HepG2 (cell line): ENCODE data around the gene FUCA2. TPM values are rescaled to one million over a fixed set of nuclear protein-coding genes. Genes with fewer than 3 reads are reported as not detected.

Experiments used
- ATAC-seq: fragments of 200-7000 bp; cut with Tn5 transposase; 3 replicates; pipeline ENCODE4 v1.9.1; 2020; ENCODE audit warnings: mild to moderate bottlenecking, moderate library complexity
- Bru-seq: library from RNA; stranded (reverse); fragments of 400-500 nt; gene quantifications from one replicate; lab custom pipeline; 2021; lab: Mats Ljungman, UMichigan
- BruChase-seq, 2 experiments: library from RNA; stranded (reverse); fragments of 400-500 nt; gene quantifications; one replicate each; lab custom pipeline; 2021; lab: Mats Ljungman, UMichigan
- BruUV-seq: library from RNA; stranded (reverse); fragments of 400-500 nt; replicated peaks from 2 replicates; lab custom pipeline; 2021; lab: Mats Ljungman, UMichigan
- CTCF ChIA-PET: fragments of 300-600 bp; formaldehyde crosslinking; extraction: SDS; loops from one replicate; lab custom pipeline; 2021; ENCODE audit warnings: low total read pairs, inconsistent platforms, low intra/inter-chr PET ratio; lab: Yijun Ruan, JAX
- POLR2A ChIA-PET: fragments of 350-600 bp; sonication (Branson Sonifier 250); formaldehyde crosslinking; loops from one replicate; lab custom pipeline; 2020; ENCODE audit warnings: antibody characterized with exemption, inconsistent platforms; lab: Yijun Ruan, JAX
- DNase-seq: peaks from one replicate; pipeline ENCODE4 v3.0.0-alpha.2; 2015; ENCODE audit warnings: low spot score
- FAIRE-seq: peaks from 3 replicates; lab custom pipeline; 2011; peaks lifted over from hg19 to GRCh38; lab: Jason Lieb, UNC
- H2AFZ ChIP-seq: one replicate; pipeline ENCODE4 v1.6.1; 2011; ENCODE audit warnings: low read length, inconsistent platforms
- H3K27ac ChIP-seq: fragments of 300-600 bp; 3 replicates; pipeline ENCODE4 v1.8.0; 2011; ENCODE audit warnings: mixed run types, mild to moderate bottlenecking, mixed read lengths, low read length, inconsistent platforms; ENCODE audit not compliant: insufficient read depth; ENCODE audit errors: extremely low read length
- H3K27me3 ChIP-seq, 2 experiments: fragments of 200-600 bp in 1 of 2; 2 replicates in 1 of 2; 3 replicates in 1 of 2; pipeline versions ENCODE4 v1.6.0 to v1.8.0; 2011; ENCODE audit warnings: low read length in 2 of 2, mild to moderate bottlenecking in 2 of 2, moderate library complexity in 2 of 2, inconsistent platforms in 1 of 2; ENCODE audit not compliant: insufficient read depth in 2 of 2, control insufficient read depth in 1 of 2
- H3K36me3 ChIP-seq, 2 experiments: fragments of 200-600 bp in 1 of 2; replicated peaks in 1 of 2; 2 replicates in 1 of 2; 3 replicates in 1 of 2; pipeline versions ENCODE4 v1.5.1 to v1.8.0; 2011; ENCODE audit warnings: low read length in 2 of 2, inconsistent platforms in 1 of 2; ENCODE audit not compliant: insufficient read depth in 2 of 2, control insufficient read depth in 1 of 2
- H3K4me1 ChIP-seq: 2 replicates; pipeline ENCODE4 v1.5.1; 2012; ENCODE audit warnings: low read length, inconsistent platforms; ENCODE audit not compliant: insufficient read depth
- H3K4me2 ChIP-seq: 2 replicates; pipeline ENCODE4 v1.6.0; 2011; ENCODE audit warnings: low read depth, low read length, inconsistent platforms
- H3K4me3 ChIP-seq, 3 experiments: fragments of 200-600 bp in 1 of 3; sonication (generic), shearing (Covaris generic) in 1 of 3; replicated peaks in 1 of 3; 2 replicates each; pipeline ENCODE4 v1.5.1; 2011 to 2016; ENCODE audit warnings: low read length in 3 of 3, inconsistent platforms in 2 of 3, low read depth in 2 of 3, mild to moderate bottlenecking in 2 of 3, control low read depth in 1 of 3, mixed read lengths in 1 of 3; ENCODE audit not compliant: insufficient read depth in 1 of 3
- H3K79me2 ChIP-seq: one replicate; pipeline ENCODE4 v1.6.1; 2011; ENCODE audit warnings: low read length, inconsistent platforms; ENCODE audit not compliant: insufficient read depth
- H3K9ac ChIP-seq: 2 replicates; pipeline ENCODE4 v1.6.0; 2011; ENCODE audit warnings: mild to moderate bottlenecking, low read depth, low read length, inconsistent platforms; ENCODE audit not compliant: insufficient read depth
- H3K9me3 ChIP-seq: 2 replicates; pipeline ENCODE4 v1.5.1; 2012; ENCODE audit warnings: mild to moderate bottlenecking, low read length
- H4K20me1 ChIP-seq: 2 replicates; pipeline ENCODE4 v1.6.0; 2011; ENCODE audit warnings: inconsistent platforms, mild to moderate bottlenecking, low read length, moderate library complexity; ENCODE audit not compliant: insufficient read depth
- FOSL2 ChIP-seq: sonication (generic); formaldehyde crosslinking; IDR thresholded peaks from 2 replicates; pipeline ENCODE4 v1.4.0; 2020; ENCODE audit warnings: missing genetic modification reagents
- FOXM1 ChIP-seq: sonication (generic); formaldehyde crosslinking; IDR thresholded peaks from 2 replicates; pipeline ENCODE4 v1.5.0; 2020; ENCODE audit warnings: missing genetic modification reagents
- MEIS1 ChIP-seq: sonication (generic); formaldehyde crosslinking; IDR thresholded peaks from 2 replicates; pipeline ENCODE4 v1.9.0; 2021; ENCODE audit warnings: mild to moderate bottlenecking, missing genetic modification reagents, moderate library complexity, borderline replicate concordance
- PAX8 ChIP-seq: sonication (generic); formaldehyde crosslinking; IDR thresholded peaks from 2 replicates; pipeline ENCODE4 v1.8.0; 2022; ENCODE audit warnings: mild to moderate bottlenecking, missing genetic modification reagents, borderline replicate concordance
- REL ChIP-seq: sonication (generic); formaldehyde crosslinking; conservative IDR thresholded peaks from 2 replicates; pipeline ENCODE4 v1.8.0; 2022; ENCODE audit warnings: mild to moderate bottlenecking, missing genetic modification reagents, moderate library complexity
- ZFP36L2 ChIP-seq: sonication (generic); formaldehyde crosslinking; IDR thresholded peaks from 2 replicates; pipeline ENCODE4 v1.4.0; 2020; ENCODE audit warnings: missing genetic modification reagents
- ZHX1 ChIP-seq: sonication (generic); formaldehyde crosslinking; IDR thresholded peaks from 2 replicates; pipeline ENCODE4 v1.8.1; 2022; ENCODE audit warnings: low read depth, mild to moderate bottlenecking, missing genetic modification reagents
- ZNF280D ChIP-seq: sonication (generic); formaldehyde crosslinking; IDR thresholded peaks from 2 replicates; pipeline ENCODE4 v1.5.1; 2020; ENCODE audit warnings: mild to moderate bottlenecking, missing genetic modification reagents
- ZSCAN22 ChIP-seq: sonication (generic); formaldehyde crosslinking; IDR thresholded peaks from 2 replicates; pipeline ENCODE4 v1.4.0; 2020; ENCODE audit warnings: mild to moderate bottlenecking, missing genetic modification reagents
- WGBS: methylation state at CpG from one replicate; pipeline ENCODE4 v1.1.6; 2017; ENCODE audit warnings: low lambda C conversion rate; 5-methylcytosine and 5-hydroxymethylcytosine counted together
- in situ Hi-C: cut with HindIII; loops from 2 replicates; pipeline ENCODE4 v1.10.0; 2017; ENCODE audit warnings: low pct_unique_long_range_greater_than_20kb; ENCODE audit not compliant: extremely low pct_ligation_motif_present
- intact Hi-C: fragments of 100-400 bp; cut with micrococcal nuclease; formaldehyde crosslinking; loops from one replicate; pipeline ENCODE4 v1.10.0; 2022; ENCODE audit not compliant: unreplicated experiment
- long read RNA-seq, 2 experiments: library from RNA in 1 of 2; library from polyadenylated mRNA in 1 of 2; stranded (forward) in 1 of 2; unstranded in 1 of 2; transcript quantifications; one replicate each; pipeline ENCODE4 v2.0.0, GENCODE V29; 2019 to 2022
- polyA minus RNA-seq, 3 experiments: library from RNA; depleted of rRNA, polyadenylated mRNA; stranded (reverse); fragments of >200 nt; gene quantifications; 2 replicates each; pipeline ENCODE4 v1.2.3, GENCODE V29; 2011; ENCODE audit warnings: low replicate concordance in 1 of 3
- polyA plus RNA-seq, 8 experiments: library from polyadenylated mRNA; depleted of rRNA in 3 of 8; stranded (reverse) in 7 of 8; unstranded in 1 of 8; fragments of >200 nt; fragmentation: Illumina TruSeq in 4 of 8; extraction: Trizol in 4 of 8; gene quantifications; 2 replicates each; pipeline versions ENCODE4 v1.2.1 to v1.2.3, GENCODE V29; 2011 to 2016; ENCODE audit warnings: low read depth in 4 of 8, missing spikeins in 1 of 8, mixed read lengths in 1 of 8; ENCODE audit not compliant: insufficient read depth in 1 of 8
- total RNA-seq, 5 experiments: library from RNA; depleted of rRNA; stranded (reverse); fragments of >200 nt; fragmentation: Illumina TruSeq; extraction: Trizol; gene quantifications; 2 replicates each; pipeline ENCODE4 v1.2.3, GENCODE V29; 2016; ENCODE audit warnings: low read depth in 1 of 5

The FUCA2 gene
- total RNA-seq (2016; rRNA removed; fragmentation: Illumina TruSeq; extraction: Trizol) (60.9 and 144 TPM in 2 replicates), polyA plus RNA-seq (2011; rRNA removed) (63.3 and 87.4 TPM in 2 replicates), polyA minus RNA-seq (2011; rRNA and poly(A)+ RNA removed; ENCODE audit: low replicate concordance) (29.0 and 29.5 TPM in 2 replicates), Bru-seq, nascent RNA (percentile 95 among the genes with signal in this experiment), BruChase-seq, experiment 1, labeled RNA remaining after a 6-hour chase (percentile 96 among the genes with signal in this experiment), BruChase-seq, experiment 2, labeled RNA remaining after a 2-hour chase (percentile 93 among the genes with signal in this experiment)
- 23.5 and 26.4 TPM in 2 replicates for total RNA-seq (2016; cell fraction: cytosol; rRNA removed; fragmentation: Illumina TruSeq; extraction: Trizol; ENCODE audit: low read depth)
- total RNA-seq (2016; cell fraction: insoluble cytoplasmic fraction; rRNA removed; fragmentation: Illumina TruSeq; extraction: Trizol), result 55.0 and 140 TPM in 2 replicates
- 36.8 and 44.6 TPM in 2 replicates for total RNA-seq (2016; cell fraction: membrane; rRNA removed; fragmentation: Illumina TruSeq; extraction: Trizol)
- 123 and 143 TPM in 2 replicates for total RNA-seq (2016; cell fraction: nucleus; rRNA removed; fragmentation: Illumina TruSeq; extraction: Trizol)
- 54.5 and 64.8 TPM in 2 replicates for polyA plus RNA-seq (2011; cell fraction: cytosol; rRNA removed)
- 27.1 and 30.2 TPM in 2 replicates for polyA plus RNA-seq (2011; cell fraction: nucleus; rRNA removed)
- 72.3 and 89.4 TPM in 2 replicates for polyA plus RNA-seq (2012)
- 26.5 and 27.8 TPM in 2 replicates for polyA plus RNA-seq (2016; cell fraction: cytosol; fragmentation: Illumina TruSeq; extraction: Trizol; ENCODE audit: low read depth)
- polyA plus RNA-seq (2016; cell fraction: insoluble cytoplasmic fraction; fragmentation: Illumina TruSeq; extraction: Trizol; ENCODE audit: low read depth), result 56.4 and 62.4 TPM in 2 replicates
- 30.3 and 34.9 TPM in 2 replicates for polyA plus RNA-seq (2016; cell fraction: membrane; fragmentation: Illumina TruSeq; extraction: Trizol; ENCODE audit: low read depth)
- polyA plus RNA-seq (2016; cell fraction: nucleus; fragmentation: Illumina TruSeq; extraction: Trizol; ENCODE audit: insufficient read depth, low read depth), result 188 and 199 TPM in 2 replicates
- polyA minus RNA-seq (2011; cell fraction: cytosol; rRNA and poly(A)+ RNA removed), result 29.7 and 34.5 TPM in 2 replicates
- polyA minus RNA-seq (2011; cell fraction: nucleus; rRNA and poly(A)+ RNA removed), result 28.2 and 30.0 TPM in 2 replicates
- long read RNA-seq, experiment 1, transcript FUCA2-201 (7 exons, 2,356 nt), result major isoform, 323 of 368 reads
- long read RNA-seq, experiment 1, partial matches to known transcripts, result 22 of 368 reads
- long read RNA-seq, experiment 1, other reads (novel, unspliced or antisense), result 23 of 368 reads
- long read RNA-seq, experiment 2, transcript FUCA2-201 (7 exons, 2,356 nt), result major isoform, 290 of 437 reads
- long read RNA-seq, experiment 2, partial matches to known transcripts, result 91 of 437 reads
- long read RNA-seq, experiment 2, other reads (novel, unspliced or antisense), result 56 of 437 reads

- POLR2A ChIA-PET, result interaction anchor here (0.5 to 4.4 kb wide), 10 partner anchors 9 to 333 kb away, joined by 3 to 38 read pairs (median 4); partner anchors contain the start of genes ADAT2, LTV1 and PEX3
- BruUV-seq, result TSS peak; percentile 74
- Histone ChIP-seq H3K36me3 (peaks cover 9 to 16% of the 10 kb centered on the region in 2 experiments; a peak in 4 of 5 replicates), H3K9me3 (no peaks in the 10 kb centered on the region), H3K27me3 (peaks cover 2 to 6% of the 10 kb centered on the region in 2 experiments; a peak in 1 of 5 replicates), H3K79me2 (peaks cover 34% of the 10 kb centered on the region), H4K20me1 (no peaks in the 10 kb centered on the region), H3K4me3 (peak within 1 kb of the TSS; percentile 64 to 87 (median 72)), H3K4me1 (peaks cover 47% of the 10 kb centered on the region), H3K27ac (peak within 1 kb of the TSS; percentile 78), H3K4me2 (peak within 1 kb of the TSS; percentile 85), H3K9ac (peak within 1 kb of the TSS; percentile 81), H2AFZ (peak within 1 kb of the TSS; percentile 84)
- CTCF ChIA-PET, result no interaction called here
- in situ Hi-C loops (no loop called here), intact Hi-C loops (loop anchor here (1.0 to 2.0 kb wide), 2 partner anchors 26 to 60 kb away; partner anchors contain the start of genes ADAT2 and PEX3)
- DNase-seq (peak; percentile 87), FAIRE-seq (peak; percentile 89), ATAC-seq (peak; percentile 96)
- under 1% methylated on average over 55 of the region's 63 CpGs for WGBS
- no peak for TF ChIP-seq ZFP36L2 (CRISPR knock-in tag)
- TF ChIP-seq PAX8 (CRISPR knock-in tag), result peak; percentile 73; the same call in 1 of the 2 replicates
- peak; percentile 82 for TF ChIP-seq ZSCAN22 (CRISPR knock-in tag)
- peak; percentile 99 for TF ChIP-seq ZNF280D (CRISPR knock-in tag)
- no peak for TF ChIP-seq ZHX1 (CRISPR knock-in tag)
- TF ChIP-seq FOSL2 (CRISPR knock-in tag), result peak; percentile 63
- peak; percentile 94 for TF ChIP-seq MEIS1 (CRISPR knock-in tag)
- no peak for TF ChIP-seq FOXM1 (CRISPR knock-in tag)
- peak; percentile 64; the same call in 1 of the 2 replicates for TF ChIP-seq REL (CRISPR knock-in tag)
These were observed at the start of gene FUCA2 for GRCh38 chr6:143510991-143511891. FUCA2 (minus strand) TSS chr6:143511720; CDS start chr6:143511634, 86 bp downstream.
